NB4 (cell line): ENCODE data around the gene EPC1.

ENCODE experiments used
- DNase-seq: peaks from one replicate; pipeline ENCODE4 v3.0.0; 2010; ENCODE audit warnings: low read depth
- H3K4me3 ChIP-seq: one replicate; pipeline ENCODE4 v1.5.1; 2011; ENCODE audit warnings: mild to moderate bottlenecking, low read depth, low read length, moderate library complexity
- MAX ChIP-seq: IDR thresholded peaks from 2 replicates; pipeline ENCODE4 v1.6.1; 2011; ENCODE audit warnings: low read depth, low read length
- MYC ChIP-seq: IDR thresholded peaks from 2 replicates; pipeline ENCODE4 v1.6.1; 2011; ENCODE audit warnings: low read depth, low read length
- POLR2A ChIP-seq: IDR thresholded peaks from 2 replicates; pipeline ENCODE4 v1.6.1; 2011; ENCODE audit warnings: mild to moderate bottlenecking; ENCODE audit not compliant: insufficient read length; ENCODE audit errors: extremely low read depth
- TF ChIP-seq, protein P1 (sequence below): IDR thresholded peaks from one replicate; pipeline ENCODE4 v1.5.1; 2012; ENCODE audit warnings: low read depth, low read length

EPC1 gene

DNA sequence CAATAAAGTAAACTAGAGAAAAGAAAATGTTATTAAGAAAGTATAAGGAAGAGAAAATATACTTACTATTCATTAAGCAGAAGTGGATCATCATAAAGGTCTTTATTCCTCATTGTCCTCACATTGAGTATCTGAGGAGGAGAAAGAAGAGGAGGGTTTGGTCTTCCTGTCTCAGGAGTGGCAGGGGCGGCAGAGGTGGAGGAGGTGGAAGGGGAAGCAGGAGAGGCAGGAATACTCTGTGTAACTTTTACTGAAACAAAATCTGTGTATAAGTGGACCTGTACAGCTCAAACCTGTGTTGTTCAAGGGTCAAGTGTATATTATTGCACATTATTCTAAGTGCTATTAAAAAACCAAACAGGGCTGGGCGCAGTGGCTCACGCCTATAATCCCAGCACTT lies 34.2 kb upstream of the EPC1 start:
- DNase-seq: no peak
- H3K4me3 ChIP-seq: no peak overlapping the region
- TF ChIP-seq, protein P1, sequence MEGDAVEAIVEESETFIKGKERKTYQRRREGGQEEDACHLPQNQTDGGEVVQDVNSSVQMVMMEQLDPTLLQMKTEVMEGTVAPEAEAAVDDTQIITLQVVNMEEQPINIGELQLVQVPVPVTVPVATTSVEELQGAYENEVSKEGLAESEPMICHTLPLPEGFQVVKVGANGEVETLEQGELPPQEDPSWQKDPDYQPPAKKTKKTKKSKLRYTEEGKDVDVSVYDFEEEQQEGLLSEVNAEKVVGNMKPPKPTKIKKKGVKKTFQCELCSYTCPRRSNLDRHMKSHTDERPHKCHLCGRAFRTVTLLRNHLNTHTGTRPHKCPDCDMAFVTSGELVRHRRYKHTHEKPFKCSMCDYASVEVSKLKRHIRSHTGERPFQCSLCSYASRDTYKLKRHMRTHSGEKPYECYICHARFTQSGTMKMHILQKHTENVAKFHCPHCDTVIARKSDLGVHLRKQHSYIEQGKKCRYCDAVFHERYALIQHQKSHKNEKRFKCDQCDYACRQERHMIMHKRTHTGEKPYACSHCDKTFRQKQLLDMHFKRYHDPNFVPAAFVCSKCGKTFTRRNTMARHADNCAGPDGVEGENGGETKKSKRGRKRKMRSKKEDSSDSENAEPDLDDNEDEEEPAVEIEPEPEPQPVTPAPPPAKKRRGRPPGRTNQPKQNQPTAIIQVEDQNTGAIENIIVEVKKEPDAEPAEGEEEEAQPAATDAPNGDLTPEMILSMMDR: no peak
- no peak for TF ChIP-seq MAX
- no peak for TF ChIP-seq POLR2A
- TF ChIP-seq MYC: no peak

GRCh38 chr10:32379950-32380551 lies 33.1 kb upstream of the EPC1 start:
- TF ChIP-seq MYC: no peak
- peak overlapping the region; percentile 82 for H3K4me3 ChIP-seq
- no peak for DNase-seq

- DNase-seq: peak; percentile 73
- TF ChIP-seq, protein P1: no peak
- TF ChIP-seq POLR2A: no peak
- no peak for TF ChIP-seq MAX
- no peak for TF ChIP-seq MYC
- peak overlapping the region; percentile 82 for H3K4me3 ChIP-seq
Measured at GRCh38 chr10:32379318-32379949, 32.5 kb upstream of the EPC1 start.

GRCh38 chr10:32378363-32379317 lies 31.7 kb upstream of the EPC1 start:
- peak overlapping the region; percentile 82 for H3K4me3 ChIP-seq
- DNase-seq: peak; percentile 88
- TF ChIP-seq, protein P1: no peak
- peak; percentile 60 for TF ChIP-seq POLR2A
- TF ChIP-seq MYC: peak; percentile 23; the same call in 1 of the 2 replicates
- peak; percentile 23; the same call in 1 of the 2 replicates for TF ChIP-seq MAX

GRCh38 chr10:32377458-32378259 lies 30.7 kb upstream of the EPC1 start:
- H3K4me3 ChIP-seq: peak overlapping the region; percentile 82
- TF ChIP-seq, protein P1: peak; percentile 16
- TF ChIP-seq MAX (no peak), MYC (no peak), POLR2A (no peak)
- DNase-seq: peak; percentile 53
